Measurements from ENCODE around the gene ARL4A. TPM values are rescaled to one million over a fixed set of nuclear protein-coding genes. Genes with fewer than 3 reads are reported as not detected.
A peak's percentile ranks its signal among the peaks of the same experiment; 100 is the strongest.
"Not testable (repeated sequence)": the region's sequence is repeated elsewhere in the genome, so short reads cannot be mapped to it uniquely, and the experiment has no call there.

The ARL4A gene
- total RNA-seq, 2 donors from 2014 or later, result 92.1 to 122 TPM

DNA sequence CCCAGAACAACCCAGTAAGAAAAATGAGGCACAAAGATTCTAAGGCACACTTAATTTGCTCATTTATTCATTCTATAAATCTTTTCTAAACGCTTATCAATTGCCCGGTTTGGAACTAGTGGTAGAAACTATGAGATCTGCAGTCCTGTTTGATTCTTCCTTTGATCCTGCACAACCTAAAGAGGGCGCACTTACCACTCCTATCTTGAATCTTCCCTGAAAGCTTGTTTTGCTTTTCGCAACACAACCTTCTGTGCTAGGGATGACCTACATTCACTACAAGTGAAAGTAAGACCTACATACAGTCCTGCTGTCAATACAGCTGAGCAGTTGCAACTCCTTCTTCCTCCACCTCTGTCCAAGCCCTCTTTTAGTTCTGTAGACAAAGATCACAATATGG lies 12.6 kb upstream of the ARL4A start:
- Mint-ChIP-seq H3K27me3 (no peaks in the 10 kb centered on the region), H3K27ac (peak overlapping the region; percentile 84), H3K4me3 (peak overlapping the region; percentile 56), H3K36me3 (ENCODE audit: low read depth) (no peaks in the 10 kb centered on the region), H3K4me1 (peaks cover 17% of the 10 kb centered on the region)
- DNase-seq, result peak in 2 of 3 donors; percentile 11 to 37
- no peaks in the 10 kb centered on the region for H3K9me3 ChIP-seq (ENCODE audit: control insufficient read depth, low read length, poor library complexity, severe bottlenecking)
- ATAC-seq, result peak; percentile 97

DNA sequence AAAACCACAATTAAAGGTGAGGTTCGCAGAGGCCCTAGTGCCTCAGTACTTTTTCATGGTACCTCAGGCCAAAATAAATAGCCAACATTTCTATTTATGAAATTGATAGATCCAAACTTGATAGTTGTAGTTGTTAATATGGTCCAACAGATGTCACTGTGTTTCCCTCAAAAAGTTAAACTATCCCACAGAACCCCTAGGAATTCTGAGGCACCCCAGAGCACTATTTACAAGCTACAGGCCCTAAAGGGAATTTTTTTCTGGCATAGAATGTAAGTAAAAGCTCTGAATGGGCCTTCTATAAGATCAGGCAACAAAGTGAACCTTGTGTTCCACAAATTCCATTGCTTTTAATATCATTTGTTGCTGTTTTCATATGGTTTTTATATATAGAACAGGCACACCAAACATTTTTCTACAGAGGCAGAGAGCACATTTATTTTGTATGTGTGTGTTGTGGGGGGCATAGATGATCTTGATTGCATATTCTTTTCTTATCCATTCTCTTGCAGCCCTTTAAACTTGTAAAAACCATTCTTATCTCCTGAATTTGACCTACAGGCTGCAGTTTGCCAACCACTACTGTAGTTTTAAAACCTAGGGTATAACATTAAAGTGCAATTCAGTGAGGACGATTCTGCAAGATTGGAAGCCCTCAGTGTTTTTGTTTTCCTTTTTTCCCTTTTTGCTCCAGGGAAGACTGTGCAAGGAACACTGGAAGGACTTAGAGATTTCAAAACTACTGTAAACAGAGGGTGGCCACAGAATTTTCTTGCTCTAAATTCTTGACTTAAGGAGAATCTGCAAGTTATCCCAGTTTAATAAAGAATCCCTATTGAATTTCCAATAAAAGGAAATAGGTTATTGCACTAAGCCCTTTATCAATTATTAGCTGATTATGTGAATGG lies 3.5 kb upstream of the ARL4A start:
- no peak for ATAC-seq
- Mint-ChIP-seq H3K4me1 (peaks cover 22% of the 10 kb centered on the region), H3K4me3 (no peak overlapping the region), H3K27me3 (no peaks in the 10 kb centered on the region), H3K27ac (peak overlapping the region; percentile 97), H3K36me3 (ENCODE audit: low read depth) (peaks cover 2% of the 10 kb centered on the region)
- no peak for DNase-seq
- H3K9me3 ChIP-seq (ENCODE audit: control insufficient read depth, low read length, poor library complexity, severe bottlenecking), result no peaks in the 10 kb centered on the region

- no peaks in the 10 kb centered on the region for H3K27me3 Mint-ChIP-seq
- peak overlapping the region; percentile 97 for H3K27ac Mint-ChIP-seq
- no peak overlapping the region for H3K4me3 Mint-ChIP-seq
- peaks cover 2% of the 10 kb centered on the region for H3K36me3 Mint-ChIP-seq (ENCODE audit: low read depth)
- ATAC-seq (no peak), DNase-seq (no peak)
- peaks cover 23% of the 10 kb centered on the region for H3K4me1 Mint-ChIP-seq
- H3K9me3 ChIP-seq (ENCODE audit: control insufficient read depth, low read length, poor library complexity, severe bottlenecking), result no peaks in the 10 kb centered on the region
Measured at GRCh38 chr7:12684733-12685132, 2.7 kb upstream of the ARL4A start.

- H3K27ac Mint-ChIP-seq, result peak overlapping the region; percentile 97
- H3K4me1 Mint-ChIP-seq, result peaks cover 24% of the 10 kb centered on the region
- DNase-seq, result peak in 2 of 3 donors; percentile 10 to 14
- no peaks in the 10 kb centered on the region for H3K27me3 Mint-ChIP-seq
- no peaks in the 10 kb centered on the region for H3K9me3 ChIP-seq (ENCODE audit: control insufficient read depth, low read length, poor library complexity, severe bottlenecking)
- H3K36me3 Mint-ChIP-seq (ENCODE audit: low read depth), result no peaks in the 10 kb centered on the region
- peak overlapping the region; percentile 70 for H3K4me3 Mint-ChIP-seq
- no peak for ATAC-seq
Measured at GRCh38 chr7:12685550-12685949, 1.9 kb upstream of the ARL4A start.

DNA sequence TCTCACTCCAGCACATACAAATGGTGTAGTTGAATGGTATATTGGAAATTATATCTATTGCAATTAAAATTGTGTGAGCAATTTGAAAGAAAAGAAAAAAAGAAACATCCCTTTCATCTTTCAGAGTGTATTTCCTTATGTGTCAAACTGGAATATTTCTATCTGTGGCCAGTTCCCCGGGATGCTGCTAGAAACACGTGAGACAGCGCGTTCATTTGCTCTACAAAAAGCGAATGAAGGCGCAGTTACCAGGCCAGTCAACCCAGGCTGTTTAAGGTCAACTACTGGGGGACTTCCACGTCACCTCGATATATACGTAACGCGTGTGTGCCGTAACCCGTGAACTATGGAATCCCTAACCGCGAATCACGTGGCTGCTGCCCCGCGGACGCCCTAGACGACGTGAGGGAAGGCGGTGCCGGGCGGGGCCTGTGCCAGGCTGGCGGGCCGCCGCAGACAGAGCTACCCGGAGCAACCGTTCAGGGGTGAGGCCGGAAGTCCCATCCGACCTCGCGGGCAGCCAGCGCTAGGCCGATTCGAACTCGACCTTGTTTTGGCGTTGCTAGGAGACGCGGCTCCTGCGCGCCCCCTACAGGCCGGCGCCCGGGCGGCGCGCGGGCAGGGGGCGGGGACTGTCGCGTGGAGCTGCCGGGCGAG lies 1.1 kb upstream of the ARL4A start:
- Mint-ChIP-seq H3K4me1 (peaks cover 21% of the 10 kb centered on the region), H3K27me3 (no peaks in the 10 kb centered on the region), H3K27ac (peak overlapping the region; percentile 97), H3K36me3 (ENCODE audit: low read depth) (no peaks in the 10 kb centered on the region), H3K4me3 (peak overlapping the region; percentile 99)
- DNase-seq (peak; percentile 97 to 99 (median 98)), ATAC-seq (peak; percentile 89)
- no peaks in the 10 kb centered on the region for H3K9me3 ChIP-seq (ENCODE audit: control insufficient read depth, low read length, poor library complexity, severe bottlenecking)

- no peak for ATAC-seq
- H3K4me3 Mint-ChIP-seq, result peak overlapping the region; percentile 99
Measured at GRCh38 chr7:12687718-12688171, 312 bp downstream of the ARL4A start.

DNA sequence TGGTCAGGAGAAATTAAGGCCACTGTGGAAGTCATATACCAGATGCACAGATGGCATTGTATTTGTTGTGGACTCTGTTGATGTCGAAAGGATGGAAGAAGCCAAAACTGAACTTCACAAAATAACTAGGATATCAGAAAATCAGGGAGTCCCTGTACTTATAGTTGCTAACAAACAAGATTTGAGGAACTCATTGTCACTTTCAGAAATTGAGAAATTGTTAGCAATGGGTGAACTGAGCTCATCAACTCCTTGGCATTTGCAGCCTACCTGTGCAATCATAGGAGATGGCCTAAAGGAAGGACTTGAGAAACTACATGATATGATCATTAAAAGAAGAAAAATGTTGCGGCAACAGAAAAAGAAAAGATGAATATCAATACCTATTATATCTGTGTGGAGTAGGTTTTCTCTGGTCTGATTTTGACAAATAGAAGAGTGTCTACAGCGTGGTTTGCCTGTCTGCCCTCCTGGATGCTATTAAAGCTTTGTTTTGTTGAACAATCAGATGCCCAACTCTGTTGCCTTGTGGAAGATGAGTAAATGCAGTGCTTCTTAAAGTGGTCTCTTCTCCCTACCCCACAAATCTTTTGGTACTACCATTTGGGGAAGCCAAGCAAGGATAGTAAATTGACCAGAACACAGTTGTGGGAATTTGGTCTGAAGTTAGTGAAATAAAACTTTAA lies 1.2 kb downstream of the ARL4A start:
- not testable (repeated sequence) for DNase-seq; H3K9me3 ChIP-seq (ENCODE audit: control insufficient read depth, low read length, poor library complexity, severe bottlenecking); ATAC-seq; H3K36me3 Mint-ChIP-seq (ENCODE audit: low read depth); H3K27me3 Mint-ChIP-seq
- peaks cover 30% of the 10 kb centered on the region for H3K4me1 Mint-ChIP-seq
- peak overlapping the region; percentile 97 for H3K27ac Mint-ChIP-seq
- peak overlapping the region; percentile 99 for H3K4me3 Mint-ChIP-seq

More at GRCh38 chr7:12687718-12688171, 312 bp downstream of the ARL4A start:
- Mint-ChIP-seq H3K4me1 (peaks cover 25% of the 10 kb centered on the region), H3K36me3 (ENCODE audit: low read depth) (no peaks in the 10 kb centered on the region), H3K27me3 (no peaks in the 10 kb centered on the region), H3K27ac (peak overlapping the region; percentile 97)
- no peaks in the 10 kb centered on the region for H3K9me3 ChIP-seq (ENCODE audit: control insufficient read depth, low read length, poor library complexity, severe bottlenecking)
- no peak for DNase-seq

DNA sequence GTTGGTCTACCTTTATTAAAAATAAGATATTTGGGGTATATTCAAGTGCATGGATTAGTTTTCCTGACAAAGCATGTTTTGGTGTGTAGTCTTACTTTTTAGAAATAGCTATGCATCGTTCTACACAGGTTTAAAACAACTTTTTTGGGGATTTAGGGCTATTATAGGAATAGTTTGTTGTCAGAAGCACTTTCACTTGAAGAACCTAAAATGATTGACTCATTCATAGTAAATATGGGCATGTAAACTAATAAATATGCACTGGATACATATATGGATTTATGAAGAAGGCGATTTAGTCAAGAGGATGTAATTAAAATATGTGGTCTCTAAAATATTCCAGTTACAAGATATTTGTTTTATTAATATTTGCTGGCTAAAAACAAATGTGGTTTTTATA lies 2.0 kb downstream of the ARL4A start:
- no peaks in the 10 kb centered on the region for H3K36me3 Mint-ChIP-seq (ENCODE audit: low read depth)
- peaks cover 32% of the 10 kb centered on the region for H3K4me1 Mint-ChIP-seq

DNA sequence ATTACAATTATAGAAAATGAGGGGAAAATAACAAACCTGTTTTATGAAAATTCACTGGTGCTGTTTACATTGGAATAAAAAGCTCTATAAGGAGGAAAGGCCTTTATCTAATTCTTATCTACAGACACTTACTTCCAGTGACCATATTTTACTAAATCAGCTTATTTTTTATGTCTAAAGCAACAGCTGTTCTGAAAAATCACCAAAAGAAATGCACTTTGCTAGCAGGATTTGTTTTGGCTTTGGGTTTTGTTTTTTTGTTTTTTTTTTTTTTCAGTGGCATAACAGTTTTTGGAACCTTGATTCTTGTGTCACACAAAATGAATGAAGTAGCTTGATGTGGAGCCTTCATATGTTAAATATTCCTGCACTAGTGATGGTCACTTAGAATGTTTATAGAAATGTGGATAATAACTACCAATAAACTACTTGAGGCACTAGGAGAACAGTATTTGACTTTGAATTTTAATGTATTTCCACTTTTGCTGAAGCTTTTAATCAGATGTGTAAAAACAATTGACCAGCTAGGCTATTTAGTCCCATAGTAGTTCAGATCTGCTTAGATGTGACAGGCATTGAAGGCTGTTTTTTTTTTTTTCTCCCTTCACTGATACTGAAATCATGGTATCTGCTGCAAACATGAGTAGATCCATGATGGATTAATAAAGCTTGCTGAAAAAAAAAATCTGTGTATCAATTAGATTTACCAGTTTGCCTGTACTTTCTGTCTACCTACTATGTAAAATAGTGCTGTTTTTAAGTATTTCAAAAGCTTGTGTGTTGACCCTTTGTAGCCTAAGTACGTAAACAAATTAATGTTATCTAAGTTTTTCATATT lies 2.8 kb downstream of the ARL4A start:
- DNase-seq (no peak), ATAC-seq (no peak)
- Mint-ChIP-seq H3K36me3 (ENCODE audit: low read depth) (no peaks in the 10 kb centered on the region), H3K27me3 (no peaks in the 10 kb centered on the region), H3K4me1 (peaks cover 35% of the 10 kb centered on the region), H3K27ac (peak overlapping the region; percentile 97), H3K4me3 (peak overlapping the region; percentile 12)
- no peaks in the 10 kb centered on the region for H3K9me3 ChIP-seq (ENCODE audit: control insufficient read depth, low read length, poor library complexity, severe bottlenecking)

More for the DNA sequence above, 2.0 kb downstream of the ARL4A start:
- no peak for ATAC-seq
- H3K4me3 Mint-ChIP-seq, result no peak overlapping the region
- no peaks in the 10 kb centered on the region for H3K9me3 ChIP-seq (ENCODE audit: control insufficient read depth, low read length, poor library complexity, severe bottlenecking)
- H3K27me3 Mint-ChIP-seq, result no peaks in the 10 kb centered on the region
- DNase-seq, result no peak
- H3K27ac Mint-ChIP-seq, result peak overlapping the region; percentile 97

- not testable (repeated sequence) for H3K27me3 Mint-ChIP-seq; H3K9me3 ChIP-seq (ENCODE audit: control insufficient read depth, low read length, poor library complexity, severe bottlenecking); H3K4me3 Mint-ChIP-seq; H3K27ac Mint-ChIP-seq; DNase-seq; H3K36me3 Mint-ChIP-seq (ENCODE audit: low read depth); ATAC-seq
- peaks cover 29% of the 10 kb centered on the region for H3K4me1 Mint-ChIP-seq
Measured at GRCh38 chr7:12691388-12691787, 4.0 kb downstream of the ARL4A start.

DNA sequence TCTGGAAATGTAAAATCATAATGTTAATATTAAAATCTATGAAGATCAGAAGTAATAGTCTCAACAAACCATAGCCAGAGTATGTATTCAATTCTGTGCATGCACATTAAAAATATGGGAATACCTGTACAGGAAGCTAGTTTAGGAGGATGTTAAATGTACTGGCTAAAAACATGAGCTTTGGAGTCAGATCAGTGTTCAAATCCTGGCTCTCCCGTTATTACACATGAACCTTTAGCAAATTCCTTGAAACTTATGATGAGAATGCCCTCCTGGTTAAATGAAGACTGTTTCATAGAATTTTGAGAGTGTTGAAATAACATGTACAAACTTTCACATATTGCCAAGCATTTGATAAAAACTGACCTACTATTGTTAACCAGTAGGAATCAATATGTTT lies 4.6 kb downstream of the ARL4A start:
- H3K27me3 Mint-ChIP-seq, result no peaks in the 10 kb centered on the region
- H3K4me1 Mint-ChIP-seq, result peaks cover 32% of the 10 kb centered on the region
- no peaks in the 10 kb centered on the region for H3K36me3 Mint-ChIP-seq (ENCODE audit: low read depth)
- no peak overlapping the region for H3K27ac Mint-ChIP-seq
- no peak for DNase-seq
- ATAC-seq, result no peak
- no peaks in the 10 kb centered on the region for H3K9me3 ChIP-seq (ENCODE audit: control insufficient read depth, low read length, poor library complexity, severe bottlenecking)
- no peak overlapping the region for H3K4me3 Mint-ChIP-seq

DNA sequence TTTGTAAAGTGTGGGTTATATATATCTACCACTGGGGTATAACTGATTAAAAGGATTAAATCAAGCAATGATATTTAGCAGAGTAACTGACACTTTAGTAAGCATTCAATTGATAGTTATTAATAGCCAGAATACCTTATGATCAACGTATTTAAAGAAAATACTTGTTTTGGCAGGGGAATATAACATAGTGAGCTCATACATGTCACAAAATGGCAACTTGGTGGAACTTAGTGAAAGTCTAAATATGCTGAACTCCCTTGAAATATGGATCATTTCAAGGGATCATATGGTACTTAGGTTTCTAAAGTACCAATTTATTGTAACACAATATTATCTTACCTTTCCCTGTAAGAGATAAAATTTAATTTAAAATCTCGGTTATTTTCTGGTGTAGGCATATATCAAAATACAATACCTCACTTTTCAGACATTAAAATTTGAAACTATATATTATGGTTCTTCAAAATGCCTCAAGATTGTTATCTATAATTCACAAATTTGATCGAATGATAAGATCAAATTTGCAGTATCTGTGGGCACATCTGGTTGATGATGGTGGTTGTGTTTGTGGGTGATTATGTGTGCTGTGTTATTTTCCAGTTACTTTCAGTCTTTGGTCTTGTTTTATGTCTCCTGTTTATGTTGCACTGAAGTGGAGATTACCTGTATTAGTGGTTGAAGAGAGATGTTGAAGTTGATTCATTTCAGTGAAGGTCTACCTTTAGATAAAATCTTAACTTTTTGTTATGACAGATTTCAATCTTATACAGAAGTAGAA lies 5.2 kb downstream of the ARL4A start:
- no peaks in the 10 kb centered on the region for H3K9me3 ChIP-seq (ENCODE audit: control insufficient read depth, low read length, poor library complexity, severe bottlenecking)
- Mint-ChIP-seq H3K27ac (peak overlapping the region; percentile 6), H3K36me3 (ENCODE audit: low read depth) (no peaks in the 10 kb centered on the region), H3K4me1 (peaks cover 27% of the 10 kb centered on the region), H3K27me3 (no peaks in the 10 kb centered on the region), H3K4me3 (no peak overlapping the region)
- no peak for DNase-seq
- peak; percentile 45 for ATAC-seq
